H1 (cell line): Measurements from ENCODE around the gene MEIOB. TPM values are rescaled to one million over a fixed set of nuclear protein-coding genes. Genes with fewer than 3 reads are reported as not detected.

ENCODE experiments used
- CTCF ChIA-PET: fragments of 300-600 bp; sonication (Branson Sonifier 250); formaldehyde crosslinking; loops from one replicate; lab custom pipeline; 2021; ENCODE audit not compliant: partially characterized antibody; lab: Charles Lee
- POLR2A ChIA-PET: fragments of 300-600 bp; sonication (Branson Sonifier 250); formaldehyde crosslinking; loops from one replicate; lab custom pipeline; 2021; ENCODE audit warnings: inconsistent platforms; ENCODE audit not compliant: partially characterized antibody; lab: Charles Lee
- DNase-seq, 2 experiments: peaks; one replicate each; pipeline versions ENCODE4 v3.0.0 to v3.0.0-alpha.2; 2010 to 2022; ENCODE audit warnings: low spot score in 2 of 2, low read depth in 1 of 2, mixed read lengths in 1 of 2
- FAIRE-seq: peaks from 2 replicates; lab custom pipeline; 2011; peaks lifted over from hg19 to GRCh38; lab: Jason Lieb, UNC
- H2AFZ ChIP-seq: 2 replicates; pipeline ENCODE4 v1.8.1; 2012; ENCODE audit warnings: low read length, inconsistent platforms
- H2AK5ac ChIP-seq: 2 replicates; pipeline ENCODE4 v1.6.1; 2013; ENCODE audit warnings: low read depth, low read length
- H2BK120ac ChIP-seq: replicated peaks from 2 replicates; pipeline ENCODE3; 2013; ENCODE audit warnings: low read depth, low read length, inconsistent platforms
- H2BK12ac ChIP-seq: 2 replicates; pipeline ENCODE4 v1.6.1; 2013; ENCODE audit warnings: low read depth, low read length
- H2BK15ac ChIP-seq: 2 replicates; pipeline ENCODE4 v1.6.1; 2013; ENCODE audit warnings: low read length
- H2BK20ac ChIP-seq: 2 replicates; pipeline ENCODE4 v1.6.1; 2013; ENCODE audit warnings: low read length
- H2BK5ac ChIP-seq: 2 replicates; pipeline ENCODE4 v1.6.1; 2013; ENCODE audit warnings: low read depth, low read length
- H3K14ac ChIP-seq: 2 replicates; pipeline ENCODE4 v1.6.1; 2013; ENCODE audit warnings: inconsistent platforms; ENCODE audit not compliant: insufficient read length
- H3K18ac ChIP-seq: 2 replicates; pipeline ENCODE4 v1.6.1; 2013; ENCODE audit warnings: low read length; ENCODE audit errors: extremely low read depth
- H3K23ac ChIP-seq: 2 replicates; pipeline ENCODE4 v1.6.1; 2013; ENCODE audit warnings: inconsistent platforms; ENCODE audit not compliant: insufficient read length
- H3K23me2 ChIP-seq: 2 replicates; pipeline ENCODE4 v1.6.1; 2013; ENCODE audit warnings: low read depth, low read length
- H3K27ac ChIP-seq: 2 replicates; pipeline ENCODE4 v1.6.1; 2011; ENCODE audit warnings: low read depth, low read length, inconsistent platforms
- H3K27me3 ChIP-seq, 4 experiments: replicated peaks in 1 of 4; 1 replicate in 1 of 4; 2 replicates in 3 of 4; pipeline versions ENCODE4 v1.6.1 to v1.8.1; 2011 to 2013; ENCODE audit warnings: low read length in 3 of 4, mild to moderate bottlenecking in 3 of 4, inconsistent platforms in 2 of 4, mixed read lengths in 2 of 4, moderate library complexity in 1 of 4; ENCODE audit not compliant: control insufficient read depth in 3 of 4, insufficient read depth in 3 of 4; ENCODE audit errors: extremely low read depth in 1 of 4
- H3K36me3 ChIP-seq, 4 experiments: 2 replicates each; pipeline versions ENCODE4 v1.6.1 to v1.8.1; 2011 to 2013; ENCODE audit warnings: mild to moderate bottlenecking in 4 of 4, low read length in 3 of 4, moderate library complexity in 2 of 4, control low read depth in 1 of 4, inconsistent platforms in 1 of 4; ENCODE audit not compliant: insufficient read depth in 4 of 4, control insufficient read depth in 2 of 4
- H3K4ac ChIP-seq: replicated peaks from 2 replicates; pipeline ENCODE3; 2013; ENCODE audit warnings: low read length, low read depth, mixed read lengths, inconsistent platforms; ENCODE audit not compliant: insufficient read length
- H3K4me1 ChIP-seq, 4 experiments: replicated peaks in 1 of 4; 1 replicate in 1 of 4; 2 replicates in 3 of 4; pipeline versions ENCODE4 v1.6.1 to v1.8.1; 2011 to 2013; ENCODE audit warnings: low read length in 3 of 4, inconsistent platforms in 2 of 4, mixed read lengths in 1 of 4; ENCODE audit not compliant: insufficient read depth in 4 of 4, control insufficient read depth in 3 of 4
- H3K4me2 ChIP-seq, 2 experiments: 2 replicates each; pipeline versions ENCODE4 v1.6.1 to v1.8.1; 2011 to 2013; ENCODE audit warnings: low read depth in 2 of 2, low read length in 2 of 2, control low read depth in 1 of 2, inconsistent platforms in 1 of 2, mild to moderate bottlenecking in 1 of 2; ENCODE audit not compliant: insufficient read depth in 1 of 2
- H3K4me3 ChIP-seq, 4 experiments: fragments of 200-600, 300-600 bp in 1 of 4; sonication (generic), shearing (Covaris generic), sonication (Bioruptor Twin) in 1 of 4; 2 replicates each; pipeline versions ENCODE4 v1.5.1 to v1.8.1; 2011 to 2016; ENCODE audit warnings: low read length in 4 of 4, low read depth in 3 of 4, control low read depth in 2 of 4, inconsistent platforms in 2 of 4, mild to moderate bottlenecking in 2 of 4, mixed read lengths in 1 of 4, moderate library complexity in 1 of 4; ENCODE audit not compliant: insufficient read depth in 2 of 4; ENCODE audit errors: extremely low read depth in 1 of 4
- H3K56ac ChIP-seq: replicated peaks from 2 replicates; pipeline ENCODE3; 2013; ENCODE audit warnings: low read depth, mild to moderate bottlenecking, mixed read lengths, low read length, inconsistent platforms; ENCODE audit not compliant: insufficient read length
- H3K79me1 ChIP-seq: 2 replicates; pipeline ENCODE4 v1.6.1; 2013; ENCODE audit warnings: low read depth, low read length, control low read depth
- H3K79me2 ChIP-seq, 2 experiments: 2 replicates each; pipeline versions ENCODE4 v1.6.1 to v1.8.1; 2012 to 2013; ENCODE audit warnings: low read length in 2 of 2, mild to moderate bottlenecking in 2 of 2, inconsistent platforms in 1 of 2; ENCODE audit not compliant: insufficient read depth in 2 of 2, control insufficient read depth in 1 of 2
- H3K9ac ChIP-seq, 4 experiments: replicated peaks in 1 of 4; 1 replicate in 1 of 4; 2 replicates in 3 of 4; pipeline versions ENCODE4 v1.6.1 to v1.8.1; 2011 to 2013; ENCODE audit warnings: low read depth in 3 of 4, low read length in 3 of 4, control low read depth in 2 of 4, mild to moderate bottlenecking in 2 of 4, moderate library complexity in 2 of 4, inconsistent platforms in 1 of 4; ENCODE audit errors: extremely low read depth in 1 of 4
- H3K9me3 ChIP-seq, 2 experiments: 2 replicates each; pipeline versions ENCODE4 v1.6.1 to v1.8.1; 2012 to 2013; ENCODE audit warnings: mild to moderate bottlenecking in 2 of 2, moderate library complexity in 2 of 2, control low read depth in 1 of 2, inconsistent platforms in 1 of 2, low read depth in 1 of 2, low read length in 1 of 2, mixed read lengths in 1 of 2; ENCODE audit not compliant: insufficient read depth in 2 of 2
- H4K20me1 ChIP-seq, 2 experiments: replicated peaks in 1 of 2; 2 replicates each; pipeline versions ENCODE3 to v1.8.1; 2011 to 2013; ENCODE audit warnings: inconsistent platforms in 2 of 2, low read length in 2 of 2, mild to moderate bottlenecking in 1 of 2; ENCODE audit not compliant: insufficient read depth in 2 of 2, control insufficient read depth in 1 of 2
- H4K5ac ChIP-seq: 2 replicates; pipeline ENCODE4 v1.6.1; 2013; ENCODE audit warnings: low read length, low read depth, mixed read lengths, inconsistent platforms; ENCODE audit not compliant: insufficient read length
- H4K8ac ChIP-seq: 2 replicates; pipeline ENCODE4 v1.8.0; 2013; ENCODE audit warnings: mild to moderate bottlenecking, moderate library complexity, low read length, inconsistent platforms; ENCODE audit not compliant: insufficient read depth; ENCODE audit errors: extremely low read depth
- H4K91ac ChIP-seq: replicated peaks from 2 replicates; pipeline ENCODE3; 2013; ENCODE audit warnings: low read length, mixed read lengths, inconsistent platforms; ENCODE audit not compliant: insufficient read length
- CHD1 ChIP-seq: IDR thresholded peaks from 2 replicates; pipeline ENCODE4 v1.6.1; 2012; ENCODE audit warnings: low read depth, low read length, improper control_type of control experiment
- WGBS, 2 experiments: shearing (Covaris generic) in 1 of 2; methylation state at CpG; one replicate each; pipeline versions ENCODE4 v1.1.6 to v1.1.7; 2013 to 2015; ENCODE audit warnings: low lambda C conversion rate in 2 of 2, mixed read lengths in 2 of 2, inconsistent platforms in 1 of 2, low coverage in 1 of 2, missing lambda C conversion rate in 1 of 2; ENCODE audit not compliant: insufficient replicate concordance in 2 of 2, insufficient coverage in 1 of 2, insufficient read length in 1 of 2; ENCODE audit errors: extremely low coverage in 1 of 2, missing lambda C conversion rate in 1 of 2; 5-methylcytosine and 5-hydroxymethylcytosine counted together
- polyA plus RNA-seq, 7 experiments: library from polyadenylated mRNA; depleted of rRNA in 3 of 7; stranded (reverse) in 5 of 7; unstranded in 2 of 7; fragments of >200 nt in 5 of 7; fragments of 200-250 nt in 2 of 7; gene quantifications; 1 replicate in 5 of 7; 2 replicates in 1 of 7; 4 replicates in 1 of 7; pipeline versions ENCODE4 v1.2.1 to v1.2.3, GENCODE V29; 2011 to 2013; ENCODE audit warnings: missing spikeins in 2 of 7, mixed read lengths in 2 of 7
- total RNA-seq: library from RNA; stranded (reverse); fragmentation: NEBNext Ultra II Directional; extraction: Animal tissue kit (Norgen Biotek cat#: 25700); gene quantifications from 2 replicates; pipeline ENCODE4 v1.2.1, GENCODE V29; 2021
- TF ChIP-seq, protein P1 (sequence below): IDR thresholded peaks from 2 replicates; pipeline ENCODE4 v1.6.1; 2012; ENCODE audit warnings: low read length, inconsistent platforms

The MEIOB gene
- total and polyA plus RNA-seq, 2 of the 8 experiments (the other 6 are each of a cell fraction or from before 2014, with no cell fraction given) = 0.63 to 1.1 TPM

DNA sequence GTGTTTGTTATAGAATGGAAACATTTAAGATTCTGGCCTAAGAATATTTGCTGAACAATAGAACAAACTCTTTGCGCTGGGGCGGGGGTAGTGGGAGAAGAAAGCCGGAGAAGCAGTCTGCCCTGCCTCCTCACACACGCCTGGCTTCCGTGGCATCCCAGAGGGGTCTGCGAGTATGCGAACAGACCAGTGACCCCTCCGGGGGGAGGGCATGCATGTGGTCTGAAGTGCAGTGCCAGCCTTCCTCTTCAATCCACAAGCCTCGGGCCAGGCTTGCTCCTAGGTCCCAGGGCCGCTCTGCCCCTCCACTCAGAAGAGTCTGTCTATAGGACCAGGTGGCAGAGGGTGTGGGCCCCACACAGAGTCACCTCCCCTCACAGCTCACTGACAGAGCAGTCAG, 64.3 kb downstream of the MEIOB start:
- H3K9ac ChIP-seq = no peak overlapping the region
- no peak overlapping the region for H3K18ac ChIP-seq
- no peak overlapping the region for H3K27ac ChIP-seq
- no peaks in the 10 kb centered on the region for H4K20me1 ChIP-seq
- FAIRE-seq (no peak), DNase-seq (no peak)
- H3K4ac ChIP-seq = no peak overlapping the region
- H3K4me3 ChIP-seq = no peak overlapping the region
- H4K5ac ChIP-seq = no peak overlapping the region
- H2AK5ac ChIP-seq = no peak overlapping the region
- no peak overlapping the region for H2BK12ac ChIP-seq
- no peak overlapping the region for H3K4me2 ChIP-seq
- no peak overlapping the region for H2BK15ac ChIP-seq
- WGBS, 2 experiments = 89% methylated on average over 10 of the region's 10 CpGs; no CpG with 5 or more reads in 1 of the 2 experiments
- H4K91ac ChIP-seq = no peak overlapping the region
- no peak overlapping the region for H4K8ac ChIP-seq
- TF ChIP-seq, protein P1, sequence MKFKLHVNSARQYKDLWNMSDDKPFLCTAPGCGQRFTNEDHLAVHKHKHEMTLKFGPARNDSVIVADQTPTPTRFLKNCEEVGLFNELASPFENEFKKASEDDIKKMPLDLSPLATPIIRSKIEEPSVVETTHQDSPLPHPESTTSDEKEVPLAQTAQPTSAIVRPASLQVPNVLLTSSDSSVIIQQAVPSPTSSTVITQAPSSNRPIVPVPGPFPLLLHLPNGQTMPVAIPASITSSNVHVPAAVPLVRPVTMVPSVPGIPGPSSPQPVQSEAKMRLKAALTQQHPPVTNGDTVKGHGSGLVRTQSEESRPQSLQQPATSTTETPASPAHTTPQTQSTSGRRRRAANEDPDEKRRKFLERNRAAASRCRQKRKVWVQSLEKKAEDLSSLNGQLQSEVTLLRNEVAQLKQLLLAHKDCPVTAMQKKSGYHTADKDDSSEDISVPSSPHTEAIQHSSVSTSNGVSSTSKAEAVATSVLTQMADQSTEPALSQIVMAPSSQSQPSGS = no peak
- no peak for TF ChIP-seq CHD1
- H3K36me3 ChIP-seq = no peaks in the 10 kb centered on the region; a peak in 1 of 8 replicates
- no peaks in the 10 kb centered on the region for H3K27me3 ChIP-seq
- H3K79me2 ChIP-seq = no peaks in the 10 kb centered on the region
- no peak overlapping the region for H2BK20ac ChIP-seq
- POLR2A ChIA-PET = no interaction called here
- no peak overlapping the region for H3K56ac ChIP-seq
- CTCF ChIA-PET = interaction anchor here (0.7 kb wide), 2 partner anchors 106 to 261 kb away, joined by 3 read pairs; no protein-coding TSS in a partner anchor
- H3K79me1 ChIP-seq = no peaks in the 10 kb centered on the region
- no peak overlapping the region for H2BK5ac ChIP-seq
- H2BK120ac ChIP-seq = no peak overlapping the region
- no peak overlapping the region for H2AFZ ChIP-seq
- H3K23ac ChIP-seq = no peak overlapping the region
- peaks cover 3 to 6% of the 10 kb centered on the region in 2 experiments; a peak in 1 of 4 replicates for H3K9me3 ChIP-seq
- H3K4me1 ChIP-seq = no peaks in the 10 kb centered on the region; a peak in 2 of 7 replicates
- H3K14ac ChIP-seq = no peak overlapping the region
- H3K23me2 ChIP-seq = no peaks in the 10 kb centered on the region
